Measurements from ENCODE around the gene TXNDC5.

TXNDC5 gene

DNA sequence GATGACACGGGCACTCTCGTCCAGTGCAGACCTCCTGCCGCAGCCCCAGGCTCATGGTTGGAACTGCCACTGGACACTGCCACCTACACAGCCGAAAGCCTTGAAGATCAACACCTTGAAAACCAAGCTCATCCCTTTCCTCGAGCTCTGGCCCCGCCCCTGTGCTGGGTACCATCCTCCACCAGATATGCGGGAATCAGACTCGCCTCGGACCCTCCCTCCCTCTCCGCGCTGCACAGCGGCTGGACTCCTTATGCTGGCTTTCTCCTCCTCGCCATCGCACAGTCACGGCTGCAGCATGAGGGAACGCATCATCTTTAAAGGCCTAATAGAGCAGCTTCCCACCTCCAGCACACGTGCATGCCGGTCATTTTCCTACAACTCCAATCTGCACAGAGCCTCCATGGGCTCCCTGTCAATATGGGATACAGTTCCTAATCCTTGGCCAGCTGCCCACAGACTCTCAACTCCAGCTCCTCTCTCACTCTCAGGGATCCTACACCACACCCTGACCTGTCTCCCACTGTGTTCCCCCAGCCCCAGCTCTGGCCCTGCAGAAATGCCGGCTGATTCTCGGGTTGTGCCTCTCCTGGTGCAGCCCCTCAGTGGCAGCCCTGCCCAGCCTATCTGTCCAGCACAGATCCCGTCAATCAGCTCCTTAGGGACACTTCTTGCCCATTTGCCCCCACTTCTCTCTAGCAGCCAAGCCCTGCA, 23.2 kb downstream of the TXNDC5 start:
- H3K9ac ChIP-seq, result no peak overlapping the region
- peaks cover 0 to 8% (median 0%) of the 10 kb centered on the region in 10 experiments; a peak in 3 of 20 replicates for H3K4me1 ChIP-seq
- H3K4me2 ChIP-seq, result peak overlapping the region in 1 of 11 experiments; percentile 4; a peak in 1 of 22 replicates
- H3K9me3 ChIP-seq (replicated peaks in 1 of 11), result peaks cover 0 to under 1% (median 0%) of the 10 kb centered on the region in 11 experiments; a peak in 3 of 22 replicates
- H3K27ac ChIP-seq, result no peak overlapping the region
- H3K4me3 ChIP-seq, result no peak overlapping the region
- peaks cover 0 to 45% (median 9%) of the 10 kb centered on the region in 11 experiments; a peak in 6 of 22 replicates for H4K20me1 ChIP-seq
- no peak for TF ChIP-seq Cebpa-rat (IDR thresholded peaks at IDR 0.05)
- no peaks in the 10 kb centered on the region for H3K27me3 ChIP-seq
- peaks cover 100% of the 10 kb centered on the region in 11 experiments for H3K36me3 ChIP-seq

DNA sequence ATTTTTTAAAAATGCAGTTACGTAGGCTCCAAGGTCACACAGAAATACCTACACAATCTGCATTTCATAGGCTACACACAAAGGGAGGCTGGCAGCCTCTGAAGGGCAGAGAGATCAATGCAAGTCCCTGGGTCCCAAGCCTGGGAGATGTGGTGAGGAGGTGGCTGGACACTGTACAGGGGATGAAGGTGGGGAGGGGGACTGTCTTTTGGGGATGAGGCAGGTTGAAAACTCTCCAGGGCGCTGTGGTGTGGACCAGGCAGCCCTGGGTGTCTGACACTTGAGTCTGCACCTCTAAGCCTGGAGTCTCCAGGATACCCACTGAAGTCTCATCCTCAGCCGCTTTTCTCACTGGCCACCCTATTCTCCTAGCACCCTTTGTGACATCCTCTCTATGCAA, 24.5 kb downstream of the TXNDC5 start:
- Histone ChIP-seq H3K27ac (no peak overlapping the region), H3K27me3 (no peaks in the 10 kb centered on the region), H3K9me3 (replicated peaks in 1 of 11) (no peaks in the 10 kb centered on the region), H3K9ac (no peak overlapping the region), H3K36me3 (peaks cover 98 to 100% (median 100%) of the 10 kb centered on the region in 11 experiments), H3K4me1 (peaks cover 0 to 8% (median 0%) of the 10 kb centered on the region in 10 experiments; a peak in 3 of 20 replicates), H3K4me2 (no peak overlapping the region), H3K4me3 (no peak overlapping the region), H4K20me1 (peaks cover 0 to 35% (median 8%) of the 10 kb centered on the region in 11 experiments; a peak in 6 of 22 replicates)
- no peak for TF ChIP-seq Cebpa-rat (IDR thresholded peaks at IDR 0.05)

DNA sequence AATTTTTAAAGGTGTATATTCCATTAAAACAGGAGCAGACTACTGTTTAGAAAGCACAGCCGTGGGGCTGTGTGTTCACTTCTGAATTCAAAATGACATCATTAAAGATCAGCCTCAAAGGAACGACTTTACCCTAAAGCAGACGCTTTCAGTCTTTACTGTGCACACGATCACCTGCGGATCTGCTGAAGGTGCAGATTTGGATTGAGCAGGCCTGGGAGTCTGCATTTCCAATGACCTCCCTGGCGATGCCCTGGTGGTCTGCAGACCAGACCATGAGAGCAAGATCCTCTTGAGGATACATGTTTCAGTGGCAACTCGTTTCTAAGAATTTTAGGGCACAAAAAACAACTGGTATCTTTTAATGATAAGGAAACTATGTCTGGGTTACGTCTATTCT, 27.2 kb downstream of the TXNDC5 start:
- no peaks in the 10 kb centered on the region for H3K27me3 ChIP-seq
- peaks cover 0 to 30% (median 8%) of the 10 kb centered on the region in 11 experiments; a peak in 6 of 22 replicates for H4K20me1 ChIP-seq
- no peak overlapping the region for H3K4me3 ChIP-seq
- no peak for TF ChIP-seq Cebpa-rat (IDR thresholded peaks at IDR 0.05)
- no peaks in the 10 kb centered on the region for H3K9me3 ChIP-seq (replicated peaks in 1 of 11)
- H3K9ac ChIP-seq, result no peak overlapping the region
- peaks cover 91 to 100% (median 96%) of the 10 kb centered on the region in 11 experiments for H3K36me3 ChIP-seq
- peaks cover 0 to 7% (median 0%) of the 10 kb centered on the region in 10 experiments; a peak in 3 of 20 replicates for H3K4me1 ChIP-seq
- H3K27ac ChIP-seq, result no peak overlapping the region
- no peak overlapping the region for H3K4me2 ChIP-seq

DNA sequence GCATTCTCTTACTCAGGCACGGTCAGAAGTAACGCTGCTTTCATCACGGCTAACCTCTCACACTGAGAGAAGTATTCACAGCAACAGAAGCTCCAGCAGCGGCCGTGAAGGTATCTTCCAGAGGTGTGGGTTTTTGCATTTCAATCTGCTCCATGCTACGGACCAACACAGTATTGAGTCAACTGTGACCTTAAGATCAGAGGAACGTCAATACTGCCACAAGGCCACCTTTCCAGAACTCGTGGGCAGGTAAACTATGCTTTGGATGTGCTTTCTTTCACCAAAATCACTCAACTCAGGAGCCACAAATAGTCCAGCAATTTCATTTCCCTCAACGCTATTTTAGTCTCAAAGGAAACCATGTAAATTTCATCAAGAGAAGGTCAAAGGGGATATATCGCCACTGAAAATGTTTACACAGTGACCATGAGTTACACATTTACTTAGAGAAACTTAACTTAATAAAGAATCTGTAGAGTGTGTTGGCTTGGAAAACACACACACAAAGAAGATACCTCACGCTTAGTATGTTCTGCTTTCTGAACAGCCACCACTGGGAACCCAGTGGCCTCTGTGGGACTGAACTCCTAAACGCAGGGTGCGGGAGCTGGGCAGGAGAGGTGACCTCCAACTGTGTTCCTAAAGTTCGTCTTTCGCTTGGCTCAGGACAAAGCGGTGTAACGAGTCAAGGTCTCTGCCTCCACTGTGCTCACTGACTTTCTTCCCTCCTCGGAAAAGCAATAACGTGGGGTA, 27.9 kb downstream of the TXNDC5 start:
- H4K20me1 ChIP-seq, result peaks cover 0 to 26% (median 6%) of the 10 kb centered on the region in 11 experiments; a peak in 6 of 22 replicates
- no peak overlapping the region for H3K4me2 ChIP-seq
- H3K27ac ChIP-seq, result no peak overlapping the region
- no peak overlapping the region for H3K4me3 ChIP-seq
- H3K9me3 ChIP-seq (replicated peaks in 1 of 11), result no peaks in the 10 kb centered on the region
- H3K4me1 ChIP-seq, result peaks cover 0 to under 1% (median 0%) of the 10 kb centered on the region in 10 experiments; a peak in 2 of 20 replicates
- peaks cover 84 to 93% (median 89%) of the 10 kb centered on the region in 11 experiments for H3K36me3 ChIP-seq
- H3K27me3 ChIP-seq, result no peaks in the 10 kb centered on the region
- TF ChIP-seq Cebpa-rat (IDR thresholded peaks at IDR 0.05), result no peak
- H3K9ac ChIP-seq, result no peak overlapping the region

DNA sequence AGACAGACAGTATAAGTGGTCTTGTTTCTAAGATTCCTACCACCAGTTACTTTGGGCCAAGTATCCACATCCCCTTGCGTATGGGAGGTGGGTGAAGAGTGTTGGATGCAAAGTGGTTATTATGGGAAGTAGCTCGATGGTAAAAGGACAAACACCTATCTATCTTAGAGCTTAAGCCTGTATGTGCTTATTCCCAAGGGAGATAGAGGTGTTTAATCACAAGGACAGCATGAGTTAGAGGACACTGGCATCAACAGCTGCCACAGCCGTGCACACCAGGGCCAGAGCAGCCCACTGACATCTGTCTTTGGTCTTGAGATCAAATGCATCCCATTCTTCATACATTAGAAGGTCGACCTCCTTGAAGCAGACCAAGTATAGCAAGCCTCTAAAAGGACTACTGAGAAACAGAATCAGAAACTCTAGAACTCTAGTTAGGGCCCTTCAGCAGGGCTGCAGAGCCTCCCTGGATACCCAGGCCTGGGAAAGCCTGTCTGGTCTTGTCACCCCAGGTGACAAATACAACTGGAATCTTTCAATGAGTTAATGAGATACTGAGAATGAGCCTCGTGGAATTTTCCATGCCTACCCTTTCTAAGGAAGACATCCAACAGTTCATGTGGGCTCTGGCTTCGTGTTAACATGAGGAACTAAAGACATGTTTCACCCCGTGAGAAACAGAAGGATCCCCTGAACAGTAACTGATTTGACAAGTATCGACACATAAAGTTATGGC, 28.7 kb downstream of the TXNDC5 start:
- Histone ChIP-seq H3K4me3 (no peak overlapping the region), H3K9me3 (replicated peaks in 1 of 11) (no peaks in the 10 kb centered on the region), H3K27me3 (no peaks in the 10 kb centered on the region), H4K20me1 (peaks cover 0 to 18% (median 4%) of the 10 kb centered on the region in 11 experiments; a peak in 6 of 22 replicates), H3K36me3 (peaks cover 77 to 86% (median 82%) of the 10 kb centered on the region in 11 experiments), H3K9ac (no peak overlapping the region), H3K4me1 (no peaks in the 10 kb centered on the region), H3K27ac (no peak overlapping the region), H3K4me2 (no peak overlapping the region)
- TF ChIP-seq Cebpa-rat (IDR thresholded peaks at IDR 0.05), result no peak

GRCh38 chr6:7880718-7881107, 29.9 kb downstream of the TXNDC5 start:
- peaks cover 65 to 74% (median 70%) of the 10 kb centered on the region in 11 experiments for H3K36me3 ChIP-seq
- H3K4me2 ChIP-seq, result no peak overlapping the region
- TF ChIP-seq Cebpa-rat (IDR thresholded peaks at IDR 0.05), result no peak
- H3K9me3 ChIP-seq (replicated peaks in 1 of 11), result no peaks in the 10 kb centered on the region
- no peak overlapping the region for H3K4me3 ChIP-seq
- no peak overlapping the region for H3K9ac ChIP-seq
- no peaks in the 10 kb centered on the region for H3K4me1 ChIP-seq
- H4K20me1 ChIP-seq, result peaks cover 0 to 13% (median 0%) of the 10 kb centered on the region in 11 experiments; a peak in 4 of 22 replicates
- H3K27me3 ChIP-seq, result no peaks in the 10 kb centered on the region
- H3K27ac ChIP-seq, result no peak overlapping the region

DNA sequence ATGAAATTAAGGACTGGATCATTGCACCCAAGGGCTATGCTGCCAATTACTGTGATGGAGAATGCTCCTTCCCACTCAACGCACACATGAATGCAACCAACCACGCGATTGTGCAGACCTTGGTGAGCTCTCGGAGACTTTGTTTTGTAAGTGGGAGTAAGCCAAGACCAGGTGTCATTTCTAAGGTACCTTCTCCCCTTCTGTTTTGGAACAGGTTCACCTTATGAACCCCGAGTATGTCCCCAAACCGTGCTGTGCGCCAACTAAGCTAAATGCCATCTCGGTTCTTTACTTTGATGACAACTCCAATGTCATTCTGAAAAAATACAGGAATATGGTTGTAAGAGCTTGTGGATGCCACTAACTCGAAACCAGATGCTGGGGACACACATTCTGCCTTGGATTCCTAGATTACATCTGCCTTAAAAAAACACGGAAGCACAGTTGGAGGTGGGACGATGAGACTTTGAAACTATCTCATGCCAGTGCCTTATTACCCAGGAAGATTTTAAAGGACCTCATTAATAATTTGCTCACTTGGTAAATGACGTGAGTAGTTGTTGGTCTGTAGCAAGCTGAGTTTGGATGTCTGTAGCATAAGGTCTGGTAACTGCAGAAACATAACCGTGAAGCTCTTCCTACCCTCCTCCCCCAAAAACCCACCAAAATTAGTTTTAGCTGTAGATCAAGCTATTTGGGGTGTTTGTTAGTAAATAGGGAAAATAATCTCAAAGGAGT, 30.4 kb downstream of the TXNDC5 start:
- Histone ChIP-seq H3K27me3 (no peaks in the 10 kb centered on the region), H3K4me3 (no peak overlapping the region), H3K27ac (no peak overlapping the region), H3K36me3 (peaks cover 59 to 68% (median 64%) of the 10 kb centered on the region in 11 experiments), H4K20me1 (peaks cover 0 to 13% (median 0%) of the 10 kb centered on the region in 11 experiments; a peak in 4 of 22 replicates), H3K9me3 (replicated peaks in 1 of 11) (no peaks in the 10 kb centered on the region), H3K9ac (no peak overlapping the region), H3K4me2 (no peak overlapping the region), H3K4me1 (no peaks in the 10 kb centered on the region)
- no peak for TF ChIP-seq Cebpa-rat (IDR thresholded peaks at IDR 0.05)

DNA sequence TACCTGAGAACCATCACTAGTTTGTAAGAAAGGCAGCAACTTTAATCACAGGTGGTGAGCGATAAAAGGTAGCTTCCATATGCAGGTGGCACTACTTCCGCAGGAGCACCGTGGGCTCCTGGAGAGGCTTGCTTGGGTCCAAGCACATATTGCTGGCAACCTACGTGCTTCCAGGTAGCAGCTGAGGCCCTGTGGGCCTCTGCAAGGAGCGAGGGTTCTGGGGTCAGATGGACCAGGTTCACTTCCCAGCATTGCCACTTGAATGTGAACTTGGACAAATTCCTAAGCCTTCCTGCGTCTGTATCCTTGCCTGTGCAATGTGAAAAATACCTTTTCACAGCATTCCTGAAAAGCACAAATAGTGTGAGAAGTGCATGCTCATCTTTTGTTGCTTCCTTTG, 31.0 kb downstream of the TXNDC5 start:
- Histone ChIP-seq H4K20me1 (peaks cover 0 to 8% (median 0%) of the 10 kb centered on the region in 11 experiments; a peak in 4 of 22 replicates), H3K4me2 (no peak overlapping the region), H3K4me1 (no peaks in the 10 kb centered on the region), H3K9ac (no peak overlapping the region), H3K36me3 (peaks cover 53 to 62% (median 58%) of the 10 kb centered on the region in 11 experiments), H3K9me3 (replicated peaks in 1 of 11) (no peaks in the 10 kb centered on the region), H3K27ac (no peak overlapping the region), H3K27me3 (no peaks in the 10 kb centered on the region), H3K4me3 (no peak overlapping the region)
- no peak for TF ChIP-seq Cebpa-rat (IDR thresholded peaks at IDR 0.05)
